Keratinocyte (primary cell): ENCODE results near the gene ATP5PF. TPM values are rescaled to one million over a fixed set of nuclear protein-coding genes. Genes with fewer than 3 reads are reported as not detected.
"Not testable (repeated sequence)": the region's sequence is repeated elsewhere in the genome, so short reads cannot be mapped to it uniquely, and the experiment has no call there.

Experiments
- DNase-seq: peaks from one replicate; pipeline ENCODE4 v3.0.0-alpha.2; 2011; ENCODE audit warnings: low read depth, missing footprints, low spot score
- FAIRE-seq: peaks from 2 replicates; lab custom pipeline; 2011; peaks lifted over from hg19 to GRCh38; lab: Jason Lieb, UNC
- H2AFZ ChIP-seq: 2 replicates; pipeline ENCODE4 v1.6.0; 2012; ENCODE audit warnings: low read length, control low read depth, inconsistent platforms; ENCODE audit not compliant: control insufficient read depth
- H3K27ac ChIP-seq: 2 replicates; pipeline ENCODE4 v1.5.1; 2011; ENCODE audit warnings: low read length; ENCODE audit not compliant: control insufficient read depth, insufficient read depth
- H3K27me3 ChIP-seq: 3 replicates; pipeline ENCODE4 v1.6.0; 2011; ENCODE audit warnings: low read length; ENCODE audit not compliant: control insufficient read depth, insufficient read depth; ENCODE audit errors: extremely low read depth
- H3K36me3 ChIP-seq, 2 experiments: 2 replicates in 1 of 2; 3 replicates in 1 of 2; pipeline ENCODE4 v1.5.1; 2011; ENCODE audit warnings: low read length in 2 of 2, mild to moderate bottlenecking in 1 of 2; ENCODE audit not compliant: control insufficient read depth in 2 of 2, insufficient read depth in 2 of 2; ENCODE audit errors: extremely low read depth in 1 of 2
- H3K4me1 ChIP-seq: 3 replicates; pipeline ENCODE4 v1.5.1; 2011; ENCODE audit warnings: low read length; ENCODE audit not compliant: control insufficient read depth, insufficient read depth; ENCODE audit errors: extremely low read depth
- H3K4me2 ChIP-seq: 3 replicates; pipeline ENCODE4 v1.6.0; 2011; ENCODE audit warnings: low read depth, low read length; ENCODE audit not compliant: control insufficient read depth, insufficient read depth; ENCODE audit errors: extremely low read depth
- H3K4me3 ChIP-seq, 3 experiments: fragments of 200-600 bp in 1 of 3; sonication (generic) in 1 of 3; 2 replicates in 2 of 3; 3 replicates in 1 of 3; pipeline ENCODE4 v1.5.1; 2011 to 2016; ENCODE audit warnings: low read length in 3 of 3, mild to moderate bottlenecking in 3 of 3, control low read depth in 2 of 3, inconsistent platforms in 1 of 3, low read depth in 1 of 3, mixed read lengths in 1 of 3, mixed run types in 1 of 3, moderate library complexity in 1 of 3; ENCODE audit not compliant: control insufficient read depth in 2 of 3, insufficient read depth in 2 of 3; ENCODE audit errors: extremely low read depth in 1 of 3
- H3K79me2 ChIP-seq: 2 replicates; pipeline ENCODE4 v1.6.0; 2012; ENCODE audit warnings: low read length; ENCODE audit not compliant: control insufficient read depth, insufficient read depth
- H3K9ac ChIP-seq: 3 replicates; pipeline ENCODE4 v1.6.0; 2011; ENCODE audit warnings: low read length; ENCODE audit not compliant: control insufficient read depth, insufficient read depth; ENCODE audit errors: extremely low read depth
- H3K9me1 ChIP-seq: 3 replicates; pipeline ENCODE4 v1.6.0; 2011; ENCODE audit warnings: low read length; ENCODE audit not compliant: control insufficient read depth, insufficient read depth; ENCODE audit errors: extremely low read depth
- H3K9me3 ChIP-seq: 2 replicates; pipeline ENCODE4 v1.5.1; 2012; ENCODE audit warnings: low read depth, low read length; ENCODE audit not compliant: control insufficient read depth
- H4K20me1 ChIP-seq: 3 replicates; pipeline ENCODE4 v1.6.0; 2011; ENCODE audit warnings: low read length; ENCODE audit not compliant: control insufficient read depth, insufficient read depth; ENCODE audit errors: extremely low read depth
- CTCF ChIP-seq, 3 experiments: IDR thresholded peaks in 1 of 3; conservative IDR thresholded peaks in 1 of 3; optimal IDR thresholded peaks in 1 of 3; 2 replicates in 2 of 3; 3 replicates in 1 of 3; pipeline versions ENCODE3 to v1.5.1; 2011; ENCODE audit warnings: low read length in 3 of 3, mild to moderate bottlenecking in 3 of 3, moderate library complexity in 2 of 3, control low read depth in 1 of 3, inconsistent platforms in 1 of 3; ENCODE audit not compliant: insufficient read depth in 2 of 3; ENCODE audit errors: extremely low read depth in 1 of 3
- EZH2 ChIP-seq: IDR thresholded peaks from one replicate; pipeline ENCODE4 v1.6.1; 2012; ENCODE audit warnings: inconsistent platforms, mild to moderate bottlenecking, low read length, moderate library complexity
- dilution Hi-C: fragments of 300-500 bp; cut with MboI; formaldehyde crosslinking; loops from one replicate; pipeline ENCODE4 v1.7.0; 2020; ENCODE audit warnings: low sequenced_read_pairs; ENCODE audit not compliant: extremely low pct_ligation_motif_present
- polyA minus RNA-seq, 3 experiments: library from RNA; depleted of rRNA, polyadenylated mRNA; stranded (reverse); fragments of >200 nt; gene quantifications; 1 replicate in 1 of 3; 2 replicates in 1 of 3; 3 replicates in 1 of 3; pipeline ENCODE4 v1.2.3, GENCODE V29; 2011
- polyA plus RNA-seq, 5 experiments: library from polyadenylated mRNA; depleted of rRNA in 3 of 5; stranded (reverse) in 3 of 5; stranded (forward) in 1 of 5; unstranded in 1 of 5; fragments of >200 nt; gene quantifications; 1 replicate in 1 of 5; 2 replicates in 3 of 5; 3 replicates in 1 of 5; pipeline versions ENCODE4 v1.2.1 to v1.2.3, GENCODE V29; 2011 to 2012; ENCODE audit warnings: missing spikeins in 2 of 5, low read depth in 1 of 5, low replicate concordance in 1 of 5

ATP5PF gene
- polyA plus RNA-seq (179 to 256 TPM (median 212 TPM) in 3 replicates), polyA minus RNA-seq (11.8 to 72.2 TPM (median 56.9 TPM) in 3 replicates)
- polyA plus RNA-seq (2011; ENCODE audit: low read depth): 55.7 TPM
- 168 and 308 TPM in 2 replicates for polyA plus RNA-seq (2011; cell fraction: cytosol; rRNA removed)
- polyA plus RNA-seq (2011; cell fraction: nucleus; rRNA removed): 41.8 and 62.0 TPM in 2 replicates
- 211 and 230 TPM in 2 replicates for polyA plus RNA-seq (2012; ENCODE audit: low replicate concordance)
- 39.7 TPM for polyA minus RNA-seq (2011; cell fraction: cytosol; rRNA and poly(A)+ RNA removed)
- 4.5 and 11.2 TPM in 2 replicates for polyA minus RNA-seq (2011; cell fraction: nucleus; rRNA and poly(A)+ RNA removed)

DNA sequence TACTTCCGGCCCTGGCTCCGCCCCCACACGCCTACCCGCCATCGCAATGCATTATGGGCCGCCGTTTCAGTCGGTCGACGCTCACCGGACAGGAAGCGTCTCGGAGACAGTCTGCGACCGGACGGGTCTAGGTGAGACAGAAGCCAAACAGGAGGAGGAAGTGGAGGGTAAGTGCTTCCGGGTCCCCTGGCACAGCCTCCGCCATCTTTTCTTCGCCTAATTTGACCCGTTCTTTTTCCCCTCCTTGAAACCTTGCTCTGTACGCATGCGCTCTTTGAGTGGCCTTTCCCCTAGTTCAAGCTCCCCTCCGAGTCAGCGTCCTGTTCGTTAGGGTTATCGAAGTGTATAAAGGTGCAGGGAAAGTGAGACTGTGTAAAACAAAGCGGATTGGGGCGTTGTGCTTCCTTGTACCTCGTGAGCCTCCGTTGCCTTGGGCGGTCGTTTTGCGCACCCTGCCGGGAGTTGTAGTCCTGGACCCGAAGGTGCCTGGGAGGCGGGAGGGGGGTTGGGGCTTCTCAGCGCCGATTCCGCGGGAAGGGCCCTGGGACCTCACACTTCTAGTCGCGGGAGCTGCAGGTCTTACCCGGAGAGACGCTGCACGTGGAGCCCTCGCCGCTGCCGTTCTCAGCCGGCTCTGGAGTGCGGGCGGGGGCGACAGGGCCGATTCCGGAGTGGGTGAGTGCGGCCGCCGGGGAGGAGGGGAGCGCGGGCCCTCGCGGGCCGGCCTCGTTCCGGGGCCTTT is at the start of gene ATP5PF, which contains the start of gene GABPA:
ATP5PF (minus strand) TSS at position 1 of the 742 bp plus-strand sequence. CDS start 5,110 bp downstream, outside the sequence.
GABPA (plus strand) TSS at position 69 of the 742 bp plus-strand sequence. CDS start 6,627 bp downstream, outside the sequence.
- FAIRE-seq (peak; percentile 78), DNase-seq (peak; percentile 84)
- peak within 1 kb of the TSS; percentile 89 to 99 (median 94) for H3K4me3 ChIP-seq
- H3K9me1 ChIP-seq: no peaks in the 10 kb centered on the region
- H2AFZ ChIP-seq: peak within 1 kb of the TSS; percentile 97
- no peaks in the 10 kb centered on the region for H3K9me3 ChIP-seq
- H3K4me2 ChIP-seq: peak within 1 kb of the TSS; percentile 90
- TF ChIP-seq CTCF (optimal IDR thresholded peaks at IDR 0.05 in 1 of 3, IDR thresholded peaks at IDR 0.05 in 1 of 3, conservative IDR thresholded peaks at IDR 0.05 in 1 of 3; ENCODE audit: extremely low read depth in 1 of 3, insufficient read depth in 2 of 3, low read length in 3 of 3) (peak in 1 of 3 experiments; percentile 21), EZH2 (no peak)
- peak within 1 kb of the TSS; percentile 98 for H3K27ac ChIP-seq
- no peaks in the 10 kb centered on the region for H3K27me3 ChIP-seq
- H4K20me1 ChIP-seq: no peaks in the 10 kb centered on the region
- H3K4me1 ChIP-seq: peaks cover 10% of the 10 kb centered on the region
- peak within 1 kb of the TSS; percentile 98 for H3K9ac ChIP-seq
- dilution Hi-C loops: no loop called here
- H3K36me3 ChIP-seq: peaks cover 2 to 5% of the 10 kb centered on the region in 2 experiments
- peaks cover 81% of the 10 kb centered on the region for H3K79me2 ChIP-seq

DNA sequence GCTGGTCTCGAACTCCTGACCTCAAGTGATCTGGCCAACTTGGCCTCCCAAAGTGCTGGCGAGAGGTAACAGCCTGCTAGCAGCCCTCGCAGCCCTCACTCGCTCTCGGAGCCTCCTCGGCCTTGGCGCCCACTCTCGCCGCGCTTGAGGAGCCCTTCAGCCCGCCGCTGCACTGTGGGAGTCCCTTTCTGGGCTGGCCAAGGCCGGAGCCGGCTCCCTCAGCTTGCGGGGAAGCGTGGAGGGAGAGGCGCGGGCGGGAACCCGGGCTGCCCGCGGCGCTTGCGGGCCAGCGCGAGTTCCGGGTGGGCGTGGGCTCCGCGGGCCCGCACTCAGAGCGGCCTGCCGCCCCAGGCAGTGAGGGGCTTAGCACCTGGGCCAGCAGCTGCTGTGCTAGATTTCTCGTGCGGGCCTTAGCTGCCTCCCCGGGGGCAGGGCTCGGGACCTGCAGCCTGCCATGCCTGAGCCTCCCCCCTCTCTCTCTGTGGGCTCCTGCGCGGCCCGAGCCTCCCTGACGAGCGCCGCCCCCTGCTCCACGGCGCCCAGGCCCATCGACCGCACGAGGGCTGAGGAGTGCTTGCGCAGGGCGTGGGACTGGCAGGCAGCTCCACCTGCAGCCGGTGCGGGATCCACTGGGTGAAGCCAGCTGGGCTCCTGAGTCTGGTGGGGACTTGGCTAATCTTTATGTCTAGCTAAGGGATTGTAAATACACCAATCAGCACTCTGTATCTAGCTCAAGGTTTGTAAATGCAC is 43.6 kb upstream of the ATP5PF start:
- H3K27me3 ChIP-seq, H3K9ac ChIP-seq, H3K27ac ChIP-seq, H3K4me3 ChIP-seq, dilution Hi-C loops, H3K9me3 ChIP-seq, H4K20me1 ChIP-seq, H3K36me3 ChIP-seq, H3K79me2 ChIP-seq, H3K4me1 ChIP-seq, FAIRE-seq, DNase-seq, H3K4me2 ChIP-seq, H3K9me1 ChIP-seq, H2AFZ ChIP-seq: not testable (repeated sequence)
